ENCODE results near the gene GAD2. TPM values are rescaled to one million over a fixed set of nuclear protein-coding genes. Genes with fewer than 3 reads are reported as not detected.

GAD2 gene
- total RNA-seq = not detected

DNA sequence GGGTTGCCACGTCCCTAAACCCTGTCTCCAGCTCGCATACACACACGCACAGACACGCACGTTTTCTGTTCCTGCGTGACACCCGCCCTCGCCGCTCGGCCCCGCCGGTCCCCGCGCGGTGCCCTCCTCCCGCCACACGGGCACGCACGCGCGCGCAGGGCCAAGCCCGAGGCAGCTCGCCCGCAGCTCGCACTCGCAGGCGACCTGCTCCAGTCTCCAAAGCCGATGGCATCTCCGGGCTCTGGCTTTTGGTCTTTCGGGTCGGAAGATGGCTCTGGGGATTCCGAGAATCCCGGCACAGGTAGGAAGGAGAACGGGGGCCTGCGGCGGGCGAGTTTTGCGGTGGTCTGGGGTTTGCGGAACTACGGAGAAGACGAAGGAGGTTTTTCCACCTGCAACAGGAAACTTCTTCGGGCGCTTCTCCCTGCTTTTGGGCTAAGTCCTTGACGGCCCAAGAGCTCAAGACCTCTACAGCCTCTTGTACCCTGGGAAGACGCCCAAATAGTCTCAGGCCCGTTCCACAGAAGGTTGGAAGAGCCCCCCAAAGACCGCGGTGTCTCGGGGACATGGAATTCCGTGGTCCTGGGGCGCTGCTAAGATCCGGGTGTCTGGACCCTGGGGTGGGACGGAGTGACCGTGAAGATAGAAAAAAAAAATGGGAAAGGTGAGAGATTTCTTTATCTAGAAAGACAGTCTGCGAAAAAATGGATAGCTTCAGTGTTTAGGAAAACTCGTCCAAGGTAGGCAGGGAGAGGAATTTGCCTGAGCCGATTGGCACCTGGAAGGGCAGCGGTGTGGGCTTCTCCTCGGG, at the start of gene GAD2:
Gene GAD2, plus strand, starts transcription at position 190 of the 811 bp plus-strand sequence. Its CDS starts 36 bp downstream, at position 226.
- TF ChIP-seq, protein P1, sequence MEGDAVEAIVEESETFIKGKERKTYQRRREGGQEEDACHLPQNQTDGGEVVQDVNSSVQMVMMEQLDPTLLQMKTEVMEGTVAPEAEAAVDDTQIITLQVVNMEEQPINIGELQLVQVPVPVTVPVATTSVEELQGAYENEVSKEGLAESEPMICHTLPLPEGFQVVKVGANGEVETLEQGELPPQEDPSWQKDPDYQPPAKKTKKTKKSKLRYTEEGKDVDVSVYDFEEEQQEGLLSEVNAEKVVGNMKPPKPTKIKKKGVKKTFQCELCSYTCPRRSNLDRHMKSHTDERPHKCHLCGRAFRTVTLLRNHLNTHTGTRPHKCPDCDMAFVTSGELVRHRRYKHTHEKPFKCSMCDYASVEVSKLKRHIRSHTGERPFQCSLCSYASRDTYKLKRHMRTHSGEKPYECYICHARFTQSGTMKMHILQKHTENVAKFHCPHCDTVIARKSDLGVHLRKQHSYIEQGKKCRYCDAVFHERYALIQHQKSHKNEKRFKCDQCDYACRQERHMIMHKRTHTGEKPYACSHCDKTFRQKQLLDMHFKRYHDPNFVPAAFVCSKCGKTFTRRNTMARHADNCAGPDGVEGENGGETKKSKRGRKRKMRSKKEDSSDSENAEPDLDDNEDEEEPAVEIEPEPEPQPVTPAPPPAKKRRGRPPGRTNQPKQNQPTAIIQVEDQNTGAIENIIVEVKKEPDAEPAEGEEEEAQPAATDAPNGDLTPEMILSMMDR (IDR thresholded peaks at IDR 0.05; ENCODE audit: low read depth) = no peak

DNA sequence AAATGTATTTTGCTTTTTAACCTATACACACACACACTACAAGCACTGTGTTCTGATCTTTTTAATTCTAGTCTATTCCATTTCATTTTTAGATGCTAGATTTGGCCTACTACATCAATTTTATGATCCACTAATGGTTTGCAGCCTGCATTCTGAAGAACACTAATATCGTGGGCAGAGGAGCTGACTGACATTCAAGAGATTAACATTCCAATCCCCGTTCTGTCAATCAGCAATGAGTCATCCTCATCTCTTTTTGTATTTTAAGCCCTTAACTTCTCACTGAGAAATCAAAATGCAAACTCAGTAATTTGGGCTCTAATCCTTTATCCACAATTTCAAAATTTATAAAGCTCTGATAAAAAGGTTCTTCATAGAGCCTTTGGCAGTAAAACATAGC, 47.1 kb upstream of the GAD2 start:
- TF ChIP-seq, protein P1 (IDR thresholded peaks at IDR 0.05; ENCODE audit: low read depth) = no peak

DNA sequence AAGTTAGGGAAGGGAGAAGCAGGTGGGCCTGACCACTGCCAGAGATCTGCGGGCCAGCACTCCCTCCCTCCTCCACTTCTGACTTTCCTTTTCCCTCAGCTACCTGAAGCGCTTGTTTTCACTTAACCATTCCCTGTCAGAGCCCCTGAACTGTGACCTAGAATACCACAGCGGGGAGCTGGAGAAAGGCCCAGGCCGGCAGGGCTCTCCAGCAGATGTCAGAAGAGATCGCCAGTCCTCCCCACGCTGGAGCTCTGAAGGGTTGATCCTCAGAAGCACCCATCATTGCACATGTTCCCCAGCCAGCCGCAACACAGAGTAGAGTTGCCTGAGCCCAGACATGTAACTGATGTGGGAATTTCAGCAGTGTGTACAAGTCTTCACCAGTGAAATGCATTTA, 44.4 kb upstream of the GAD2 start:
- TF ChIP-seq, protein P1 (IDR thresholded peaks at IDR 0.05; ENCODE audit: low read depth) = no peak

DNA sequence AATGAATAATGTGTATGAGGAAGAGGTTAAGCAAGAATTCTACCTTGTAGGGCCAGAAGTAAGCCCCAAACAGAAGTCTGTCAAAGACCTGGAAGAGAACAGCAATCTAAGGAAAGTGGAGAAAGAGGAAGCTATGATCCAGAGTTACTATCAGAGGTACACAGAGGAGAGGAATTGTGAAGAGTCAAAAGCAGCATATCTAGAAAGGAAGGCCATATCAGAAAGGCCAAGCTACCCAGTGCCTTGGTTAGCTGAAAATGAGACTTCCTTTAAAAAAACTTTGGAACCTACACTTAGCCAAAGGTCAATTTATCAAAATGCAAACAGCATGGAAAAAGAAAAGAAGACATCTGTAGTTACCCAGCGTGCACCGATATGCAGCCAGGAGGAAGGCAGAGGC, 42.7 kb upstream of the GAD2 start:
- TF ChIP-seq, protein P1 (IDR thresholded peaks at IDR 0.05; ENCODE audit: low read depth) = no peak

DNA sequence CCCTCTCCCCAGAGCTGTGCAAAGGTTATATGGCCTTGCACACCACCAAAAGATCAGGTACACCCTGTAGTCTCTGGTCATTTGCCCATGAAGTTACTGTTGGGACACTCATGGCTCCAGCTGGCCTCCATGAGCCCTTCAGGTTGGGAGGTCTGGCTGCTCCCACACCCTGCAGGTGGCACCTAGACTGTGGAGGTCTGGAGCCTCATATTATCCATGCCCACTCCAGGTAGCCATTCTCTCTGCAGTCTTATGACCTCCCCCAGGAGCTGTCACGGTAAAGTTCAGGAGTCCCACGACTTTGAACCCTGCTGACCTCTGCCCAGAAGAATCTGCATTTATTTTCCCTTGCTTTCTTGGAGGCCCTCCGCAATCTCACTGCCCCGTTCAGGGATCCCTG, 39.2 kb upstream of the GAD2 start:
- TF ChIP-seq, protein P1 (IDR thresholded peaks at IDR 0.05; ENCODE audit: low read depth) = no peak

GRCh38 chr10:26194275-26194674, 22.3 kb upstream of the GAD2 start:
- TF ChIP-seq, protein P1 (IDR thresholded peaks at IDR 0.05; ENCODE audit: low read depth) = no peak

DNA sequence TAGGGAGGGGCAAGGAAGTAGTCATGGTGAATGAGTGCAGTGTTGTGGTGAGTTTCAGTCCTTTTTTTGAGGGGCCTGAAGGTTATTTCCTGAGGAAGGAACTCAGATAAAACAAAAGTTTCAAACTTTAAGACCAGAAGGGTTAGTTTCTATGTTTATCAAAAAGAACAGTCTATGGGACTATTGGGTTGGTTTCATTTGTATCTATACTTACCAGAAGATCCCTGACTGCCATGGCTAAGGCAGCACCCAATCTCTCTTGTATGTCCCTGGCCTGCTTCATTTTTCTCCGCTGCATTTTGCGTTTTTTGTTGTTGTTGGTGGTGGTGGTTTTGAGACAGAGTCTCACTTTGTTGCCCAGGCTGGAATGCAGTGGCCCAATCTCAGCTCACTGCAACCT, 19.3 kb upstream of the GAD2 start:
- TF ChIP-seq, protein P1 (IDR thresholded peaks at IDR 0.05; ENCODE audit: low read depth) = no peak
